Panc1 (cell line): ENCODE results near the gene ADAMTS18.
A peak's percentile ranks its signal among the peaks of the same experiment; 100 is the strongest.

ENCODE experiments used
- POLR2AphosphoS5 ChIP-seq: IDR thresholded peaks from 2 replicates; pipeline ENCODE4 v1.6.1; 2012; ENCODE audit warnings: mild to moderate bottlenecking, low read depth, low read length, moderate library complexity
- TF ChIP-seq, protein P1 (sequence below): fragments of 450-650 bp; IDR thresholded peaks from 2 replicates; pipeline ENCODE4 v1.5.1; 2017; ENCODE audit warnings: mild to moderate bottlenecking

GRCh38 chr16:77414752-77415231, 20.0 kb downstream of the ADAMTS18 start:
- TF ChIP-seq, protein P1, sequence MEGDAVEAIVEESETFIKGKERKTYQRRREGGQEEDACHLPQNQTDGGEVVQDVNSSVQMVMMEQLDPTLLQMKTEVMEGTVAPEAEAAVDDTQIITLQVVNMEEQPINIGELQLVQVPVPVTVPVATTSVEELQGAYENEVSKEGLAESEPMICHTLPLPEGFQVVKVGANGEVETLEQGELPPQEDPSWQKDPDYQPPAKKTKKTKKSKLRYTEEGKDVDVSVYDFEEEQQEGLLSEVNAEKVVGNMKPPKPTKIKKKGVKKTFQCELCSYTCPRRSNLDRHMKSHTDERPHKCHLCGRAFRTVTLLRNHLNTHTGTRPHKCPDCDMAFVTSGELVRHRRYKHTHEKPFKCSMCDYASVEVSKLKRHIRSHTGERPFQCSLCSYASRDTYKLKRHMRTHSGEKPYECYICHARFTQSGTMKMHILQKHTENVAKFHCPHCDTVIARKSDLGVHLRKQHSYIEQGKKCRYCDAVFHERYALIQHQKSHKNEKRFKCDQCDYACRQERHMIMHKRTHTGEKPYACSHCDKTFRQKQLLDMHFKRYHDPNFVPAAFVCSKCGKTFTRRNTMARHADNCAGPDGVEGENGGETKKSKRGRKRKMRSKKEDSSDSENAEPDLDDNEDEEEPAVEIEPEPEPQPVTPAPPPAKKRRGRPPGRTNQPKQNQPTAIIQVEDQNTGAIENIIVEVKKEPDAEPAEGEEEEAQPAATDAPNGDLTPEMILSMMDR: no peak
- peak; percentile 93 for TF ChIP-seq POLR2AphosphoS5
